K562 treated with DMSO at 1 percent for 24 hours (cell line): ENCODE results near the gene SCRN1. TPM values are rescaled to one million over a fixed set of nuclear protein-coding genes. Genes with fewer than 3 reads are reported as not detected.

Experiments
- total RNA-seq: library from RNA; unstranded; fragments of 300-600 nt; gene quantifications from 2 replicates; pipeline ENCODE4 v1.2.3, GENCODE V29; 2022; ENCODE audit warnings: low read depth; ENCODE audit not compliant: insufficient read depth

The SCRN1 gene
- 0.10 and 0.14 TPM in 2 replicates for total RNA-seq

GRCh38 chr7:29989257-29989995, at the start of gene SCRN1:
Gene SCRN1 (minus strand): TSS chr7:29989801. CDS start chr7:29969067, 20,734 bp downstream.

GRCh38 chr7:30028216-30028748, 38.7 kb upstream of the SCRN1 start, which contains the start of gene PLEKHA8:
Gene PLEKHA8 (plus strand): TSS chr7:30028412. CDS start chr7:30028763, 351 bp downstream.

GRCh38 chr7:30026229-30027064, 36.8 kb upstream of the SCRN1 start, which contains the start of gene FKBP14:
Gene FKBP14 (minus strand): TSS chr7:30026702. CDS start chr7:30026508, 194 bp downstream.

Other genes starting within 250 kb of the SCRN1 start
- gene WIPF3, start 183.3 kb downstream of the SCRN1 start, total RNA-seq: 0.59 and 0.79 TPM in 2 replicates
- gene FKBP14, start 36.9 kb upstream of the SCRN1 start, total RNA-seq: 4.0 and 6.1 TPM in 2 replicates
- gene PLEKHA8, start 38.6 kb upstream of the SCRN1 start, total RNA-seq: 4.8 and 6.4 TPM in 2 replicates
- gene MTURN, start 145.2 kb upstream of the SCRN1 start, total RNA-seq: 6.1 and 9.3 TPM in 2 replicates